ENCODE results near the gene ANXA10.

DNA sequence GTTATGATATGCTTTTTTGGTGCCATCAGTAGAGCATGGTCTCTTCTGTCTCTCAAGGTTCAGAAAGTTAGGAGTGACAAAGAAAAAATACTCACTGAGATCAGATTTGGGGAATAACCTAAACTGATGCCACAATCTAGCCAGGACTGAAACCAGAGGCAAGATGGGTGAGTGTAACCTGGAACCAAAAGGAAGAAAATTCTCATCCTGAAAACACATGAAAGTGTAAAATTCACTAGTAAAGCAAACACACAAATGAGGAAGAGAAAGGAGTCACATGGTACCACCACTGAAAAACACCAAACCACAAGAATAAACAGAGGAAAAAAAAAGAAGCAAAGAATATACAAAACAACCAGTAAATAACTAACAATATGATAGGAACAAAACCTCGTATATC, 96.4 kb downstream of the ANXA10 start:
- TF ChIP-seq POLR2A (IDR thresholded peaks at IDR 0.05; ENCODE audit: low read depth, low read length): no peak
- TF ChIP-seq, protein P1, sequence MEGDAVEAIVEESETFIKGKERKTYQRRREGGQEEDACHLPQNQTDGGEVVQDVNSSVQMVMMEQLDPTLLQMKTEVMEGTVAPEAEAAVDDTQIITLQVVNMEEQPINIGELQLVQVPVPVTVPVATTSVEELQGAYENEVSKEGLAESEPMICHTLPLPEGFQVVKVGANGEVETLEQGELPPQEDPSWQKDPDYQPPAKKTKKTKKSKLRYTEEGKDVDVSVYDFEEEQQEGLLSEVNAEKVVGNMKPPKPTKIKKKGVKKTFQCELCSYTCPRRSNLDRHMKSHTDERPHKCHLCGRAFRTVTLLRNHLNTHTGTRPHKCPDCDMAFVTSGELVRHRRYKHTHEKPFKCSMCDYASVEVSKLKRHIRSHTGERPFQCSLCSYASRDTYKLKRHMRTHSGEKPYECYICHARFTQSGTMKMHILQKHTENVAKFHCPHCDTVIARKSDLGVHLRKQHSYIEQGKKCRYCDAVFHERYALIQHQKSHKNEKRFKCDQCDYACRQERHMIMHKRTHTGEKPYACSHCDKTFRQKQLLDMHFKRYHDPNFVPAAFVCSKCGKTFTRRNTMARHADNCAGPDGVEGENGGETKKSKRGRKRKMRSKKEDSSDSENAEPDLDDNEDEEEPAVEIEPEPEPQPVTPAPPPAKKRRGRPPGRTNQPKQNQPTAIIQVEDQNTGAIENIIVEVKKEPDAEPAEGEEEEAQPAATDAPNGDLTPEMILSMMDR (conservative IDR thresholded peaks at IDR 0.05; ENCODE audit: low read depth, low read length): no peak
- TF ChIP-seq SMC3 (IDR thresholded peaks at IDR 0.05; ENCODE audit: low read depth, low read length): no peak
- TF ChIP-seq FOS (IDR thresholded peaks at IDR 0.05; ENCODE audit: low read depth, low read length): no peak
- TF ChIP-seq MAZ (IDR thresholded peaks at IDR 0.05; ENCODE audit: borderline replicate concordance, low read depth, low read length): no peak
- TF ChIP-seq RAD21 (IDR thresholded peaks at IDR 0.05; ENCODE audit: low read length): no peak
- no peak for TF ChIP-seq CHD1 (IDR thresholded peaks at IDR 0.05; ENCODE audit: low read depth, low read length)
- TF ChIP-seq, protein P2, sequence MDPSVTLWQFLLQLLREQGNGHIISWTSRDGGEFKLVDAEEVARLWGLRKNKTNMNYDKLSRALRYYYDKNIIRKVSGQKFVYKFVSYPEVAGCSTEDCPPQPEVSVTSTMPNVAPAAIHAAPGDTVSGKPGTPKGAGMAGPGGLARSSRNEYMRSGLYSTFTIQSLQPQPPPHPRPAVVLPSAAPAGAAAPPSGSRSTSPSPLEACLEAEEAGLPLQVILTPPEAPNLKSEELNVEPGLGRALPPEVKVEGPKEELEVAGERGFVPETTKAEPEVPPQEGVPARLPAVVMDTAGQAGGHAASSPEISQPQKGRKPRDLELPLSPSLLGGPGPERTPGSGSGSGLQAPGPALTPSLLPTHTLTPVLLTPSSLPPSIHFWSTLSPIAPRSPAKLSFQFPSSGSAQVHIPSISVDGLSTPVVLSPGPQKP (IDR thresholded peaks at IDR 0.05; ENCODE audit: borderline replicate concordance, low read depth, low read length): no peak
- no peak for TF ChIP-seq MAFK (IDR thresholded peaks at IDR 0.05; ENCODE audit: low read depth, low read length)
- TF ChIP-seq RFX5 (IDR thresholded peaks at IDR 0.05; ENCODE audit: low read depth, low read length): no peak
